ENCODE results near the gene CCDC9B. TPM values are rescaled to one million over a fixed set of nuclear protein-coding genes. Genes with fewer than 3 reads are reported as not detected.

Gene CCDC9B
- total RNA-seq, 1 experiment from 2014 or later = 102 TPM

GRCh38 chr15:40346579-40347558 is 6.1 kb upstream of the CCDC9B start:
- H3K4me3 Mint-ChIP-seq (ENCODE audit: low read depth, unreplicated experiment) = no peak overlapping the region
- no TSS peak for BruUV-seq (replicated peaks)
- H3K36me3 Mint-ChIP-seq (ENCODE audit: insufficient read depth, unreplicated experiment) = no peaks in the 10 kb centered on the region
- intact Hi-C loops (cut with micrococcal nuclease; ENCODE audit: unreplicated experiment) = no loop called here
- CTCF ChIA-PET = no interaction called here
- H3K4me1 Mint-ChIP-seq (ENCODE audit: low read depth, unreplicated experiment) = peaks cover 19% of the 10 kb centered on the region
- H3K9me3 Mint-ChIP-seq (ENCODE audit: low read depth, unreplicated experiment) = no peaks in the 10 kb centered on the region
- DNase-seq = no peak
- TF ChIP-seq CTCF (IDR thresholded peaks at IDR 0.05; ENCODE audit: unreplicated experiment) = no peak
- H3K27ac Mint-ChIP-seq (ENCODE audit: unreplicated experiment) = no peak overlapping the region
- H3K27me3 Mint-ChIP-seq (ENCODE audit: unreplicated experiment) = no peaks in the 10 kb centered on the region

- CTCF ChIA-PET = no interaction called here
- DNase-seq = no peak
- no peaks in the 10 kb centered on the region for H3K27me3 Mint-ChIP-seq (ENCODE audit: unreplicated experiment)
- H3K9me3 Mint-ChIP-seq (ENCODE audit: low read depth, unreplicated experiment) = no peaks in the 10 kb centered on the region
- no peak overlapping the region for H3K27ac Mint-ChIP-seq (ENCODE audit: unreplicated experiment)
- intact Hi-C loops (cut with micrococcal nuclease; ENCODE audit: unreplicated experiment) = no loop called here
- peaks cover 28% of the 10 kb centered on the region for H3K4me1 Mint-ChIP-seq (ENCODE audit: low read depth, unreplicated experiment)
- no TSS peak for BruUV-seq (replicated peaks)
- H3K4me3 Mint-ChIP-seq (ENCODE audit: low read depth, unreplicated experiment) = no peak overlapping the region
- peaks cover 1% of the 10 kb centered on the region for H3K36me3 Mint-ChIP-seq (ENCODE audit: insufficient read depth, unreplicated experiment)
- no peak for TF ChIP-seq CTCF (IDR thresholded peaks at IDR 0.05; ENCODE audit: unreplicated experiment)
These were observed 5.3 kb upstream of the CCDC9B start for GRCh38 chr15:40345867-40346578.

GRCh38 chr15:40345225-40345866 is 4.6 kb upstream of the CCDC9B start:
- CTCF ChIA-PET = interaction anchor here (1.7 kb wide), 1 partner anchor 12 kb away, joined by 6 read pairs; the partner anchor contains the start of gene DISP2
- no TSS peak for BruUV-seq (replicated peaks)
- peaks cover 8% of the 10 kb centered on the region for H3K36me3 Mint-ChIP-seq (ENCODE audit: insufficient read depth, unreplicated experiment)

More at GRCh38 chr15:40345225-40345866, 4.6 kb upstream of the CCDC9B start:
- no peak for TF ChIP-seq CTCF (IDR thresholded peaks at IDR 0.05; ENCODE audit: unreplicated experiment)
- intact Hi-C loops (cut with micrococcal nuclease; ENCODE audit: unreplicated experiment) = no loop called here
- H3K9me3 Mint-ChIP-seq (ENCODE audit: low read depth, unreplicated experiment) = no peaks in the 10 kb centered on the region
- peaks cover 29% of the 10 kb centered on the region for H3K4me1 Mint-ChIP-seq (ENCODE audit: low read depth, unreplicated experiment)
- H3K4me3 Mint-ChIP-seq (ENCODE audit: low read depth, unreplicated experiment) = no peak overlapping the region
- DNase-seq = no peak
- no peaks in the 10 kb centered on the region for H3K27me3 Mint-ChIP-seq (ENCODE audit: unreplicated experiment)
- no peak overlapping the region for H3K27ac Mint-ChIP-seq (ENCODE audit: unreplicated experiment)

All from Calu3 (cell line).